Measurements from ENCODE around the gene KLK2.

KLK2 gene

GRCh38 chr19:50880241-50880640, 7.0 kb downstream of the KLK2 start (continued):
- TF ChIP-seq, protein P1, sequence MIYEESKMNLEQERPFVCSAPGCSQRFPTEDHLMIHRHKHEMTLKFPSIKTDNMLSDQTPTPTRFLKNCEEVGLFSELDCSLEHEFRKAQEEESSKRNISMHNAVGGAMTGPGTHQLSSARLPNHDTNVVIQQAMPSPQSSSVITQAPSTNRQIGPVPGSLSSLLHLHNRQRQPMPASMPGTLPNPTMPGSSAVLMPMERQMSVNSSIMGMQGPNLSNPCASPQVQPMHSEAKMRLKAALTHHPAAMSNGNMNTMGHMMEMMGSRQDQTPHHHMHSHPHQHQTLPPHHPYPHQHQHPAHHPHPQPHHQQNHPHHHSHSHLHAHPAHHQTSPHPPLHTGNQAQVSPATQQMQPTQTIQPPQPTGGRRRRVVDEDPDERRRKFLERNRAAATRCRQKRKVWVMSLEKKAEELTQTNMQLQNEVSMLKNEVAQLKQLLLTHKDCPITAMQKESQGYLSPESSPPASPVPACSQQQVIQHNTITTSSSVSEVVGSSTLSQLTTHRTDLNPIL (CRISPR knock-in tag; IDR thresholded peaks at IDR 0.05; ENCODE audit: low read depth), result no peak
- TF ChIP-seq TCF4 (CRISPR knock-in tag; IDR thresholded peaks at IDR 0.05; ENCODE audit: borderline replicate concordance) (no peak), ZFP3 (CRISPR knock-in tag; IDR thresholded peaks at IDR 0.05) (no peak)

DNA sequence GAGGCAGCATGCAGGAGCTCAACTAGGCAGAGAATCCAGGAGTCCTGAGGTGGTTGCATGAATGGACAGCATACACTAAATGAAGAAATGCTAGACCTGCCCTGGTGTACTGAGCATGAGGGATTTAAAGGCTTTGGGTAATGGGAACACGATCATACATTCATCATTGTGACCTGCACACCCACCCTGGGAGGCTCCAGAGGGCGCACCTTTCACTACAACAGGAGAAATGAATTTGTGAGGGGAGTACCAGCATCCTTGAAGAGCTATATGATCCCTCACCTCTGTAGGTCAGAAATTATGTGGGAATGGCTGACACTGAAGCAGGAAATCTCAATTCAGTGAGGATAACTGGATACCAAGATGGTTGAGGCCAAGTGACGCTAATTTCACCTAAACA, 8.9 kb downstream of the KLK2 start:
- ATAC-seq, result no peak
- TF ChIP-seq CSDC2 (CRISPR knock-in tag; IDR thresholded peaks at IDR 0.05) (no peak), ZNF70 (CRISPR knock-in tag; IDR thresholded peaks at IDR 0.05) (no peak), ESRRG (CRISPR knock-in tag; IDR thresholded peaks at IDR 0.05) (no peak), TOX (CRISPR knock-in tag; IDR thresholded peaks at IDR 0.05; ENCODE audit: borderline replicate concordance) (no peak), ZC3H10 (CRISPR knock-in tag; IDR thresholded peaks at IDR 0.05) (no peak), POU6F1 (CRISPR knock-in tag; IDR thresholded peaks at IDR 0.05; ENCODE audit: borderline replicate concordance, low read depth) (no peak)

DNA sequence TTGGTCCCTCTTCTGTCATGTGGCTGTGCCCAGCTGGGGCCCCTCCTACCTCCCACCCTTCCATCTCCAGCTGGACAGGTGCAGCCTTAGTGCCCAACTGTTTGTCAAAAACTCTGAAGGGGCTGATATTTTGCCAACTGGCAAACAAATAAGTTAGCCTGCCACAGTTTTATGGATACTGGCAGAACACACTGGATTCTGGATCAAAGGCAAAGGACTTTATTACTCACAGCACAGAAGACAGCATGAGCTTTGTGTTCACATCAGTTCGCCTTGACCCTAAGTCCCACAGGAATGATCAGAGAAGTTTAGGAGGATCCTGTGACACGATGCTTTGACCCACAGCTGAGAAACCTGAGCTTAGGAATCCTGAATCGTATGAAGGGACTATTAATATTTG, 16.4 kb downstream of the KLK2 start:
- no peak for ATAC-seq

DNA sequence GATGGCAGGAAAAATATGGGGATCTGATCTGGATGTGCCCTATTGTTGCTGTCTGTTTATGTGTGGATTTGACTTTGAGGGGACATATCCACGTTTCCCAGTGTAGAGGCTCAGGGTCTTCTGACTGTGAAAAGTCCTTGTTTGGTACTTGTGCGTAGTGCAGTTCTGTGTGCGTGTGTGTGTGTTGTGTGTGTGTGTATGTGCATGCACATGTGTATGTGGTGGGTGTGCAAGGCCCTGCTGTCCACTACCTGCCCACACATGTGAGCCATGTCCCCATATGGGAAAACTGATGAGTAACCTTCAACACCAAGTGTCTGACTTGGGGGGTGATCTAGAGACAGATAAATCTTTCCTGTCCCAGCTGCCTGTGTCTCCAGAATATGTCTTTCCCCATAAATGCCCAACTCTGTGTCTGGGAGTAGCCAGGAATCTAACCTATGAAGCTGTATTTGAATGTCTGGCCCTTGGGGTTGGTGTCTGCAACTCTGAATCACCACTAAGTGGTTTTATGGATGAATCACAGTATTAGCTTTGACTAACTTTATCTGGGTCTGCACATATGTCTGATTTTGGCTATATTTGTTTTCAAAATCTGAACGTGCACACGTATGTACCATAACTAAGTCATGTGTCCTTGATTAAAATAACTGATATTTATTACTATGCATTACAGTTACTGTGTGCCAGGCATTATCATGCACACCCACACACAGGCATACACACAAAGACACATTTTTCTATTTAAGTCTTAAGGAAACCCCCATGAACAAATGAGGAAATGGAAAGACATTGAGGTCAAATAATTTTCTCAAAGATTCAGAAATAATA, 17.4 kb downstream of the KLK2 start:
- TF ChIP-seq PATZ1 (CRISPR knock-in tag; IDR thresholded peaks at IDR 0.05; ENCODE audit: borderline replicate concordance) (no peak), ZNF565 (CRISPR knock-in tag; conservative IDR thresholded peaks at IDR 0.05; ENCODE audit: low read depth) (no peak), TOX (CRISPR knock-in tag; IDR thresholded peaks at IDR 0.05; ENCODE audit: borderline replicate concordance) (no peak), ZFP3 (CRISPR knock-in tag; IDR thresholded peaks at IDR 0.05) (no peak), CSDC2 (CRISPR knock-in tag; IDR thresholded peaks at IDR 0.05) (no peak), BACH2 (CRISPR knock-in tag; IDR thresholded peaks at IDR 0.05; ENCODE audit: borderline replicate concordance) (no peak), POU6F1 (CRISPR knock-in tag; IDR thresholded peaks at IDR 0.05; ENCODE audit: borderline replicate concordance, low read depth) (no peak), OSR1 (CRISPR knock-in tag; IDR thresholded peaks at IDR 0.05) (no peak), ARNTL (CRISPR knock-in tag; IDR thresholded peaks at IDR 0.05; ENCODE audit: borderline replicate concordance, low read depth) (no peak), GLIS3 (CRISPR knock-in tag; IDR thresholded peaks at IDR 0.05) (no peak), ZC3H10 (CRISPR knock-in tag; IDR thresholded peaks at IDR 0.05) (no peak), CSRNP3 (CRISPR knock-in tag; IDR thresholded peaks at IDR 0.05) (no peak), TCF4 (CRISPR knock-in tag; IDR thresholded peaks at IDR 0.05; ENCODE audit: borderline replicate concordance) (no peak), ZNF70 (CRISPR knock-in tag; IDR thresholded peaks at IDR 0.05) (no peak)
- TF ChIP-seq, protein P1 (CRISPR knock-in tag; IDR thresholded peaks at IDR 0.05; ENCODE audit: low read depth), result no peak
- ATAC-seq, result no peak

More for the DNA sequence above, 16.4 kb downstream of the KLK2 start:
- TF ChIP-seq TOX (CRISPR knock-in tag; IDR thresholded peaks at IDR 0.05; ENCODE audit: borderline replicate concordance), result no peak
- no peak for TF ChIP-seq POU6F1 (CRISPR knock-in tag; IDR thresholded peaks at IDR 0.05; ENCODE audit: borderline replicate concordance, low read depth)

Data from SK-N-SH treated with all-trans-retinoic acid at 6 μM for 48 hours (cell line).